HCT116 (cell line): Measurements from ENCODE around the gene PTGDS.

Source experiments
- CBX3 ChIP-seq: IDR thresholded peaks from 2 replicates; pipeline ENCODE4 v1.6.1; 2012; ENCODE audit warnings: low read depth
- EGR1 ChIP-seq: IDR thresholded peaks from 2 replicates; pipeline ENCODE4 v1.6.1; 2012; ENCODE audit warnings: low read depth
- ELF1 ChIP-seq: IDR thresholded peaks from 2 replicates; pipeline ENCODE4 v1.6.1; 2012; ENCODE audit warnings: low read depth, borderline replicate concordance
- EZH2 ChIP-seq: fragments of 200-600 bp; sonication (generic); IDR thresholded peaks from 2 replicates; pipeline ENCODE4 v1.6.1; 2017; ENCODE audit warnings: antibody characterized with exemption, mixed run types
- JUND ChIP-seq: IDR thresholded peaks from 2 replicates; pipeline ENCODE4 v1.6.1; 2012
- POLR2A ChIP-seq: IDR thresholded peaks from 2 replicates; pipeline ENCODE4 v1.7.0; 2011; ENCODE audit warnings: borderline replicate concordance; ENCODE audit not compliant: insufficient read depth, insufficient read length; ENCODE audit errors: extremely low read depth
- SP1 ChIP-seq: IDR thresholded peaks from 2 replicates; pipeline ENCODE4 v1.6.1; 2012; ENCODE audit warnings: low read depth
- TCF7L2 ChIP-seq: IDR thresholded peaks from 2 replicates; pipeline ENCODE4 v1.7.0; 2011; ENCODE audit warnings: borderline replicate concordance, inconsistent platforms; ENCODE audit not compliant: insufficient read depth, insufficient read length; ENCODE audit errors: extremely low read depth
- YY1 ChIP-seq: IDR thresholded peaks from 2 replicates; pipeline ENCODE4 v1.6.1; 2011; ENCODE audit warnings: low read length, low read depth, moderate library complexity, mild to moderate bottlenecking; ENCODE audit not compliant: insufficient replicate concordance; ENCODE audit errors: extremely low read depth
- ZFX ChIP-seq: fragments of 450-650 bp; IDR thresholded peaks from 2 replicates; pipeline ENCODE4 v1.6.1; 2017
- TF ChIP-seq, protein P1 (sequence below), 3 experiments: fragments of 200-600 bp in 1 of 3; sonication (generic) in 1 of 3; IDR thresholded peaks in 2 of 3; conservative IDR thresholded peaks in 1 of 3; 2 replicates each; pipeline ENCODE4 v1.5.1; 2012 to 2017; ENCODE audit warnings: low read depth in 2 of 3, low read length in 2 of 3, antibody characterized with exemption in 1 of 3, borderline replicate concordance in 1 of 3, control low read depth in 1 of 3, mild to moderate bottlenecking in 1 of 3, mixed read lengths in 1 of 3, mixed run types in 1 of 3, moderate library complexity in 1 of 3; ENCODE audit not compliant: insufficient read depth in 1 of 3
- TF ChIP-seq, protein P2 (sequence below): IDR thresholded peaks from 2 replicates; pipeline ENCODE4 v1.6.1; 2012
- TF ChIP-seq, protein P3 (sequence below): IDR thresholded peaks from 2 replicates; pipeline ENCODE4 v1.6.1; 2012; ENCODE audit warnings: low read depth

GRCh38 chr9:136990242-136990911 lies 13.1 kb downstream of the PTGDS start:
- TF ChIP-seq EZH2 (no peak), YY1 (no peak), POLR2A (no peak), JUND (no peak), CBX3 (no peak), ELF1 (no peak), ZFX (no peak), EGR1 (no peak), SP1 (no peak), TCF7L2 (no peak)
- TF ChIP-seq, protein P1, sequence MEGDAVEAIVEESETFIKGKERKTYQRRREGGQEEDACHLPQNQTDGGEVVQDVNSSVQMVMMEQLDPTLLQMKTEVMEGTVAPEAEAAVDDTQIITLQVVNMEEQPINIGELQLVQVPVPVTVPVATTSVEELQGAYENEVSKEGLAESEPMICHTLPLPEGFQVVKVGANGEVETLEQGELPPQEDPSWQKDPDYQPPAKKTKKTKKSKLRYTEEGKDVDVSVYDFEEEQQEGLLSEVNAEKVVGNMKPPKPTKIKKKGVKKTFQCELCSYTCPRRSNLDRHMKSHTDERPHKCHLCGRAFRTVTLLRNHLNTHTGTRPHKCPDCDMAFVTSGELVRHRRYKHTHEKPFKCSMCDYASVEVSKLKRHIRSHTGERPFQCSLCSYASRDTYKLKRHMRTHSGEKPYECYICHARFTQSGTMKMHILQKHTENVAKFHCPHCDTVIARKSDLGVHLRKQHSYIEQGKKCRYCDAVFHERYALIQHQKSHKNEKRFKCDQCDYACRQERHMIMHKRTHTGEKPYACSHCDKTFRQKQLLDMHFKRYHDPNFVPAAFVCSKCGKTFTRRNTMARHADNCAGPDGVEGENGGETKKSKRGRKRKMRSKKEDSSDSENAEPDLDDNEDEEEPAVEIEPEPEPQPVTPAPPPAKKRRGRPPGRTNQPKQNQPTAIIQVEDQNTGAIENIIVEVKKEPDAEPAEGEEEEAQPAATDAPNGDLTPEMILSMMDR (IDR thresholded peaks at IDR 0.05 in 2 of 3, conservative IDR thresholded peaks at IDR 0.05 in 1 of 3; ENCODE audit: borderline replicate concordance in 1 of 3, insufficient read depth in 1 of 3, low read depth in 2 of 3, low read length in 2 of 3), result no peak
- TF ChIP-seq, protein P2, sequence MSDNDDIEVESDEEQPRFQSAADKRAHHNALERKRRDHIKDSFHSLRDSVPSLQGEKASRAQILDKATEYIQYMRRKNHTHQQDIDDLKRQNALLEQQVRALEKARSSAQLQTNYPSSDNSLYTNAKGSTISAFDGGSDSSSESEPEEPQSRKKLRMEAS, result no peak
- TF ChIP-seq, protein P3, sequence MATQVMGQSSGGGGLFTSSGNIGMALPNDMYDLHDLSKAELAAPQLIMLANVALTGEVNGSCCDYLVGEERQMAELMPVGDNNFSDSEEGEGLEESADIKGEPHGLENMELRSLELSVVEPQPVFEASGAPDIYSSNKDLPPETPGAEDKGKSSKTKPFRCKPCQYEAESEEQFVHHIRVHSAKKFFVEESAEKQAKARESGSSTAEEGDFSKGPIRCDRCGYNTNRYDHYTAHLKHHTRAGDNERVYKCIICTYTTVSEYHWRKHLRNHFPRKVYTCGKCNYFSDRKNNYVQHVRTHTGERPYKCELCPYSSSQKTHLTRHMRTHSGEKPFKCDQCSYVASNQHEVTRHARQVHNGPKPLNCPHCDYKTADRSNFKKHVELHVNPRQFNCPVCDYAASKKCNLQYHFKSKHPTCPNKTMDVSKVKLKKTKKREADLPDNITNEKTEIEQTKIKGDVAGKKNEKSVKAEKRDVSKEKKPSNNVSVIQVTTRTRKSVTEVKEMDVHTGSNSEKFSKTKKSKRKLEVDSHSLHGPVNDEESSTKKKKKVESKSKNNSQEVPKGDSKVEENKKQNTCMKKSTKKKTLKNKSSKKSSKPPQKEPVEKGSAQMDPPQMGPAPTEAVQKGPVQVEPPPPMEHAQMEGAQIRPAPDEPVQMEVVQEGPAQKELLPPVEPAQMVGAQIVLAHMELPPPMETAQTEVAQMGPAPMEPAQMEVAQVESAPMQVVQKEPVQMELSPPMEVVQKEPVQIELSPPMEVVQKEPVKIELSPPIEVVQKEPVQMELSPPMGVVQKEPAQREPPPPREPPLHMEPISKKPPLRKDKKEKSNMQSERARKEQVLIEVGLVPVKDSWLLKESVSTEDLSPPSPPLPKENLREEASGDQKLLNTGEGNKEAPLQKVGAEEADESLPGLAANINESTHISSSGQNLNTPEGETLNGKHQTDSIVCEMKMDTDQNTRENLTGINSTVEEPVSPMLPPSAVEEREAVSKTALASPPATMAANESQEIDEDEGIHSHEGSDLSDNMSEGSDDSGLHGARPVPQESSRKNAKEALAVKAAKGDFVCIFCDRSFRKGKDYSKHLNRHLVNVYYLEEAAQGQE, result no peak
